ENCODE data around the gene KANSL1L.
"Not testable (repeated sequence)": the region's sequence is repeated elsewhere in the genome, so short reads cannot be mapped to it uniquely, and the experiment has no call there.

The KANSL1L gene

DNA sequence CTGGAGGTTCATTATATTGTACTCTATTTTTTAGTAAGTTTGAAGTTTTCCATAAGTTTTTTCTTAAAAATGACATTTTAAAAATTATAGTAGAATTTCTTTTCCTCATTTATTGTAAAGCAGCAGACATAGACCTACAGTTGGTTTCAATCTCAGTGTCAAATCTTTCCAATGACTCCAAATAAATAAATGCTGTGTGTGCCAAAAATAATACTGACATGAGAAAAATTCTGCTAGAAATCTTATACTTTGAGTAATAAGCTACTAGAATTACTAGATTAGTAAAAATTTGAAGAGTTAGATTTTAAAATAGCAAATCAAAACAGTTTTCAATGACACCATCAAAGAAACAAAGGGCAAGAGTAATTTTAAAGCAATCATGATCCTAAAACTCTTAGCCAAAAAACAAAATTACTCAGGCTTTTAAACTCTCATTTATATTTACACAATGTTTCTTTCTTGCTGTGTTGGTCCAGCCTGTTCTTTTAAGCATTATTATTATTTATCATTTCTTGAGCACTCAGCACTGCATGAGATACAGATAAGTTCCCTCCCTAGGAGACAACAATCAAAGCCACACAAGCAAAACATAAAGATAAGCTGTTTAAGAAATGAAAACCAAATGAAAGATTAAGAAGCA, 8.3 kb upstream of the KANSL1L start:
- DNase-seq (ENCODE audit: low read depth in 2 of 2): no peak

- DNase-seq (ENCODE audit: low read depth in 2 of 2): no peak
Observed at GRCh38 chr2:210177769-210178168, 6.6 kb upstream of the KANSL1L start.

- DNase-seq (ENCODE audit: low read depth in 2 of 2): not testable (repeated sequence)
Observed at GRCh38 chr2:210177115-210177514, 5.9 kb upstream of the KANSL1L start.

DNA sequence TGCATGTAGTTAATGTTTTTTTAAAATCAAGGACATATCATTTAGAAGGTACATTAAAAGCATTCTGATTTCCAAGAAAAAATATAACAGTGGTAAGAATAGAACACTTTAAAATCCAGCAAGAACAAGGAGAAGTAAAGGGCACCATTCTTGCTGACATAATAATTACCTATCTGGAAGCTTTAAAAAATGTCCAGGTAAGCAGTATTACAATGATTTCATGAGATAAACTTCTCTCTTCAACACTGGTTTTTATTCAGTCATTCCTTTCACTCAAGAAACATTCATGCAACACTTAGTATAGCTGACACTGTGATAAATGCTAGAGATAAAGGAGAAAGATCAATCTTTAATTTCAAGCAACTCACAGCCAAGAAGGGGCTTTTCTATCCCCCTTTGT, 2.9 kb upstream of the KANSL1L start:
- no peak for DNase-seq (ENCODE audit: low read depth in 2 of 2)

DNA sequence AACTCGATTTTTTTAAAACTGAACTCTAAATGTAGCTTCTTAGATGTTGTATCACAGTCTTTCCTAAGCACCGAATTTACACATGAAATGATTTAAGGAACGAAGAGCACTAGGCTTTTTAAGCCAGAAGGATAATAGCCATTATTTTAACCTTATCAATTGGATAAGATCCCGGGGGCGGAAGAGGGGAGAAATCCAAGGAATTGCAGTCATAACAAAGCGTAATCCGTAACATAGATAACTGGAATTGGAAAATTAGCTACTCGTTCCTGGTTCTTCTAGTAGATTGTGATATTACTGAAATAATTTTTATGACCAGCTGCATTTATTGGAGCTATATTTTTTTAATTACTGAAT, 988 bp upstream of the KANSL1L start:
- no peak for DNase-seq (ENCODE audit: low read depth in 2 of 2)

- DNase-seq (ENCODE audit: low read depth in 2 of 2): peak; percentile 97
Observed at GRCh38 chr2:210170446-210171303, 534 bp downstream of the KANSL1L start.

GRCh38 chr2:210170196-210170445, 1.1 kb downstream of the KANSL1L start:
- no peak for DNase-seq (ENCODE audit: low read depth in 2 of 2)

GRCh38 chr2:210169516-210170195, 1.6 kb downstream of the KANSL1L start:
- DNase-seq (ENCODE audit: low read depth in 2 of 2): no peak

- no peak for DNase-seq (ENCODE audit: low read depth in 2 of 2)
Observed at GRCh38 chr2:210167227-210167626, 4.0 kb downstream of the KANSL1L start.

DNA sequence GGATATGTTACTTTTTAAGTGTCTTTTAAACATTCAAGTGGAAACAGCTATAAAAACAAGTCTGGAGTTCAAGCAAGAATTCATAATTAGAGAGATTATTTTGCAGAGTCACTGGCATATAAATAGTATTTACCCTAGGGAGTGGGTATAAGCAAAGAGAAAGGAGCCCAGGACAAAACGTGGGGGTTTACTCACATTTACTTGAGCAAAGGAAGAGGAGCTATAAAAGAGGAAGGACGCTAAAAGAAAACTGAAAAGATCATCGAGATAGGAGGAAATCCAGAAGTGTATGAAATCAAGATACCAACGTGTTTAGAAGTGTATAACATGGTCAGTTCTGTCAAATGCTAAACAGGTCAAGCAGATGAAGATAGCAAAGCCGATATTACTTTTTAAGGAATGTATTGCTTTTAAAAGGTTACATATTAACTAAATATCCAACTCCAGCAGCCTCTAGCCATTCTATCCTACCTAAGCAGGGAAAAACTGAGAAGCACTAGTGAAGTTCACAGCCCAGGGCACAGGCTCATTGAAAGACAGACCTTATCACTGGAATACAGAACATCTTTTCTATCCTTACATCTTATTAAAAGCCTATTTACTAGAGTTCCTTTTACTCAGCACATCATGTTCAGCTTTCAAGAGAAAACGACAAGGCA, 8.6 kb downstream of the KANSL1L start:
- DNase-seq (ENCODE audit: low read depth in 2 of 2): no peak

DNA sequence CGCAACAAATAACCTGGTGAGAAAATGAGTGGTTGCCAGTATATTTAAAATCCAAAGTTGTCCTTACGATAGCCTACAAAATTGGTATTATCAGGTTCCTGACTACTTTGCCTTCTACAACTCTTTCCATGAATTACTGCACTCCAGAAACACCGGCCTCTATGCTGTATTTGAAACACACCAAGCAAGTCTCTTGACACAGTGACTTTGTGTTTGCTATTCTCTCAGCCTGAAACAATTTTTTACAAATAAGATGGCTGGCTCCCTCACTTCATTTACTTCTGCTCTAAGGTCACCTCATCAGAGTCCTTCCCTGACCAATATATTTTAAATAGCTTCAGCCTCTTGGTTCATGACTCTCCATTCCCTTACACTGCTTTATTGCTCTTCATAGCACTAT, 12.2 kb downstream of the KANSL1L start:
- DNase-seq (ENCODE audit: low read depth in 2 of 2): no peak

GRCh38 chr2:210158236-210158635, 13.0 kb downstream of the KANSL1L start:
- DNase-seq (ENCODE audit: low read depth in 2 of 2): no peak

DNA sequence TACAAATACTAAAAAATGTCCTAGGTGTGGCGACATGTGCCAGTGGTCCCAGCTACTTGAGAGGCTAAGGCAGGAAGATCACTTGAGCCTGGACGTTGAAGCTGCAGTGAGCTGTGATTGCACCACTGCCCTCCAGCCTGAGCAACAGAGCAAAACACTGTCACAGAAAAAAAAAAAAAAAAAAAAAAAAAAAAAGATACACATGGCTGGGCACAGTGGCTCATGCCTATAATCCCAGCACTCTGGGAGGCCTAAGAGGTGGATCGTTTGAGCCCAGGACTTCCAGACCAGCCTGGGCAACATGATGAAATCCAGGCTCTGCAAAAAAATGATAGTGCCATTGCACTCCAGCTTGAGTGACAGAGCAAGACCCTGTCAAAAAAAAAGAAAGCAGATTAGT, 13.7 kb downstream of the KANSL1L start:
- no peak for DNase-seq (ENCODE audit: low read depth in 2 of 2)

GRCh38 chr2:210147614-210148013, 23.6 kb downstream of the KANSL1L start:
- DNase-seq (ENCODE audit: low read depth in 2 of 2): no peak

DNA sequence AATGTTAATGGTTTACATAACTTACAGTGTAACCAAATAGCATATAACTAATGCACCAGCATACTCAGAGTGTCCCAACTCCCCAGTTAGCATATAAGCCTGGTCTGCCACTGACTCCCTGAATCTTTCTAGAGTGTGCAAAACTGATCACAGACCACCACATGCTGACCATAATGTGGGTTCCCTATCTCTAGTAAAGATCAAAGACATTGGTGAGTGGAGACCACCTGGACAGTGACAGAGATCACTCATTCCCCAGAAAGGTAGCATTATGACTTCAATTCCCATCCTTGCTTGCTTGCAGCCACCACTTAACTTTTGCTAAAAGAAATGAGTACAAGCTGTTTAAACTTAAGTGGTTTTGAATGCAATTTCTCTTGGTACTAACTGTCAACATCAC, 39.0 kb downstream of the KANSL1L start:
- no peak for DNase-seq (ENCODE audit: low read depth in 2 of 2)

GRCh38 chr2:210128961-210129360, 42.2 kb downstream of the KANSL1L start:
- no peak for DNase-seq (ENCODE audit: low read depth in 2 of 2)

GRCh38 chr2:210113614-210114235, 57.5 kb downstream of the KANSL1L start:
- DNase-seq (ENCODE audit: low read depth in 2 of 2): no peak

DNA sequence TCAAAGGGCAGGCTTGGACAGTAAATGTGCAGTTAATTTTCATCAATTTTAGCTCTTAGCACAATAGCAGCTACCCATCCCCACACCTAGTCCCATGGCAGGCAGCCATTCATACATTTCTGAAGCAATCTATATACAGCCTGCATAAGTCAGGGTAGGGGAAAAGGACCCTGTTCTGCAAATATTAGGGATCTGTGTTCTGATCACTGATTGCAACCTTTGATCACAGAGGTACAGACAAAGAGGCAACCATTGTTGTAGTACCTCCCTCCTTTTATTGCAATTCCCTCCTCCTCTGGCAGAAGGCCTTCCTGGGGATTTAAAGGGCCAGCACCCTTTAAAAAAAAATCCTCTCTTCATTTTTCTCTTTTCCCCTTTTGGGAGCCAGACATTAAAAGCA, 58.3 kb downstream of the KANSL1L start:
- no peak for DNase-seq (ENCODE audit: low read depth in 2 of 2)

DNA sequence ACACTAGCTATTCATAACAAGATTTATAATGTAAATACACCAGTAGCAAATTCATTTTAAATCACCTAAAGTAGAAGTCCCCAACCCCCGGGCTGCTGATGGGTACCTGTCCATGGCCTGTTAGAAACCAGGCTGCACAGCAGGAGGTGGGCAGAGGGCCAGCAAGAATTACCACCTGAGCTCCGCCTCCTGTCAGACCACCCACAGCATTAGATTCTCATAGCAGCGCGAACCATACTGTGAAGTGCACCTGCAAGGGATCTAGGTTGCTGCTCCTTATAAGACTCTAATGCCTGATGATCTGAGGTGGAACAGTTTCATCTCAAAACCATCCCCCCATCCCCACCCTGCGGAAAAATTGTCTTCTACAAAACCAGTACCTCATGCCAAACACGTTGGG, 71.3 kb downstream of the KANSL1L start:
- DNase-seq (ENCODE audit: low read depth in 2 of 2): no peak

DNA sequence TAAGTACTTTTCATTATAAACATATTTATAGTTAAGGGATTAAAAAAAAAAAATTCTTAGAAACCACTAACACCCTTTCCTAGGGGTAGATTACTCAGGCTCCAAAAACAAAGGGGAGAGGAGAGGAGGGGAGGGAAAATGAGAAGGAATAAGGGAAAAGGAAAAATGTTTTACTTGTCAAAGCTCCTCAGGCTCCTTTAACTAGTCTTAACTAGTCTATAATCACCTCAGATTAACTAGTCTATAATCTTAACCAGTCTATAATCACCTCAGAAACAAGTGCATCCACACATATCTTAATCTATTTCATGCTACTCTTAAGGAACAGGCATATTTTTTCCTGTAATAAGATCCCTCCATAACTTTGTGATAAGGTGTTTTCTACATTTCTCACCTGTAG, 76.4 kb downstream of the KANSL1L start:
- DNase-seq (ENCODE audit: low read depth in 2 of 2): no peak

GRCh38 chr2:210092791-210093190, 78.4 kb downstream of the KANSL1L start:
- DNase-seq (ENCODE audit: low read depth in 2 of 2): no peak

DNA sequence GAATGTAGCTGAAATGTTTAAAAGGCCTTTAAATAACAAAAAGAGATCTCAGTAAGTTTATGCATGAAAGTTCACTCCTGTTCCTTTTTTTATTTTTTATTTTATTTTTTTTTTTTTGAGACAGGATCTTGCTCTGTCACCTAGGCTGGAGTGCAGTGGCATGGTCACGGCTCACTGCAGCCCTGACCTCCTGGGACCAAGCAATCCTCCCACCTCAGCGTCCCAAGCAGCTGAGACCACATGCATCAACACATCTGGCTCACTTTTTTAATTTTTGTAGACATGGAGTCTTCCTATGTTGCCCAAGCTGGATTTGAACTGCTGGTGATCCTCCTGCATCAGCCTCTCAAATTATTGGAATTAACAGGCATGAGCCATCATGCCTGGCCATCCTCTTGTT, 84.3 kb downstream of the KANSL1L start:
- DNase-seq (ENCODE audit: low read depth in 2 of 2): no peak

Data from stimulated activated CD8-positive, alpha-beta memory T cell treated with anti-CD3 and anti-CD28 coated beads, Interleukin-2, amount 100 ng/mL, for 1 hour (primary cell).